HG03095 (cell line): Measurements from ENCODE around the gene GRID2.
A peak's percentile ranks its signal among the peaks of the same experiment; 100 is the strongest.
"Not testable (repeated sequence)": the region's sequence is repeated elsewhere in the genome, so short reads cannot be mapped to it uniquely, and the experiment has no call there.

Source experiments
- ATAC-seq: cut with Tn5 transposase; IDR thresholded peaks from one replicate; pipeline ENCODE4 v1.9.1; 2021; ENCODE audit warnings: moderate library complexity; ENCODE audit not compliant: unreplicated experiment

GRID2 gene

DNA sequence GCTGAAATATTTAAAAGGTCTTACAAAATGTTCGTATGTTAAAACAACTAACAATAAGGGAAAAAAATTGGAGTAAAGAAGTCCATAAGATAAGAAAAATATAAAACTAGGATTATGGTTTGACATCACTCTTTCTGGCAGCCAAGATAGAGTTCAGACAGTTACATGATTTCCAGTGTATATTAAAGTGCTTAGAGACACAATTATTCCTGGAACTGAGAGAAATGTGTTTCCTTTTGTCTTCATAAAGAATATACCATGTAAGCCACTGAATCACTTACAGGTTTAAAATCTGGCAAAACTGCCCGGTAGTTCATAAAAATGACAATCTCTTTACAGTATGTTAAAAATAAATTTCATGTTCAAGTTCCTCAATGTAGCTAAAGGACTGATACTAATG lies 986.1 kb downstream of the GRID2 start:
- ATAC-seq: no peak

DNA sequence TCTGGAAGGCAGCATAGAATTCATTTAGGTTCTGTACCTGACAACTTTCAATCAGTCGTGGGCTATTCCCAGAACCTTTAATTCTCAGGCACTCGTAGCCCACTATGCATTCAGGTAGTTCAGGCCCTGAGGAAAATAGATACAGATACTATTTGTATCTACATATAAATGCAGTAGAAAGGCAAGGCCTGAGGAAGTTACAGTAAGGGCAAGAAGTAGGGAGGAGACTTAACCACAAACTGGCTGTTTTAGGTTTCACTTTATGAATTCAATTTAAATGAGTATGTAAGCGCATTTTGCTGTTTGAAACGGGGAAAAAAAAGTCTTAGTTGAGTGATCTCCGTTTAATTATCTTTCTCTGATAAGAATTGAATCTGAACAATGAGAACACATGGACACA lies 995.4 kb downstream of the GRID2 start:
- no peak for ATAC-seq

DNA sequence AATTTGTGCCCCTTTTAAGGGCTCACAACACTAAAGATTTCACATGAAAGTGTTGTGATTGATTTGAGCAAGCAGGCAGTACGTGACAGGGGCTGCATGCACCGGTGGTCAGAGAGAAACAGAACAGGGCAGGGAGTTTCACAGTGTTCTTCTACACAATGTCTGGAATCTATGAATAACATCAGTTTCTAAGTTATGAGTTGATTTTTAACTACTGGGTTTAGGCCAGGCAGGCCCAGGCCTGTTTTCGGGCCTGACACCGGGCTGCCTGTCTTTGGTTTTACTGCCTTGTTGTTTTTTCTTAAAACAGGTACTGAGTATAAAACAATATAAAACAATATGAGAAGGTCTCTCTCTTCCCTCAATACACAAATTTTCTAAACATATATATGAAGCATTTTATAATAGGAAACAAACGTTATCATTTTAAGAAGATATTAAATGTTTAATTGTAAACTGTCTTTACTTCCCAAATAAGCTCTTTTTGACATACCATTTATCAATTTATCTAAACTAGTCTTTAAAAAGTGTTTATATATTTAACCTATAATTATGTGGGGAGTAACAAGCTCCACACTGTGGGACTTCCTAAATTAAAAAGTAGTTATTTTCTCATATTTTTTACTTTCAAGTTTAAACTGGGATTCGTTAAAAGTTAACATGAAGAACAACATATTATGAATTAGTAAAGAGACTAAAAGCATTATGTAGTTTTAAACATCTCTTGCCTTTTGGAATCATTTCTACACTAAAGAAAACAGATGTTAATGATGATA lies 997.2 kb downstream of the GRID2 start:
- ATAC-seq: not testable (repeated sequence)

DNA sequence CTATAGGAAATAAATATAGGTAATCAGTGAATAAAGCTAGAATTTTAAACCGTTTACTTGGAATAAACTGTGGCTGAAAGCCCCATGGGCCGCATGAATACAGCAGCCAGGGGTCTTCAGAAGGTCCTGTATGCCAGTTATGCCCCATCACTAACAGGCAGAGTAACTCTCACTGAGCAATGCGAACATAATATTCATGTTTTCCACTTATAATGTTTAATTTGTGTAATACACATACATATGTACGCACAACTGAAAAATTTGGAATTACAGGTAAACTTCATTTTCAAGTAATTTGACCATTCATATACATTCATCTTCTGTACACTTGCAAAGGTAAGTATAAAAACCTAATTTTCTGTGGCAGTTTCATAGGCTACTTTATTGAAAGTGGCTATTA lies 998.5 kb downstream of the GRID2 start:
- no peak for ATAC-seq

DNA sequence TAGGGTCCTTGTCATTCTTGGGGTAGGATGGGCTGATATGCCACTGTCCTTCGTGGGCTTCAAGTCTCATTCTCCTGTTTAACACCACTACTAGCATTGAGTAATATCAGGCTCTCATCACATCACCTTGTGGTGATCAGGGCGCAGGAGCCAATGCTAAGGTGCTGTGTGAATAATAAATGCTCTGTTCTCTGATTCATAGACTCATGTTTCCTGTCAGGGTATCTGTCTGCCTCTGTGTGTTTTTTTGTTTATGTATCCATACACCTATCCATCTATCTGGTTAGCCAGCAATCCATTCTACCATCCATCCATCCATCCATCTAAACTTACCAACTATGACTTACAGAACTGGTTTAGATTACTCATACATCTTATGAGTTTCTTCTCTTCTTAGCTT lies 999.7 kb downstream of the GRID2 start:
- no peak for ATAC-seq

DNA sequence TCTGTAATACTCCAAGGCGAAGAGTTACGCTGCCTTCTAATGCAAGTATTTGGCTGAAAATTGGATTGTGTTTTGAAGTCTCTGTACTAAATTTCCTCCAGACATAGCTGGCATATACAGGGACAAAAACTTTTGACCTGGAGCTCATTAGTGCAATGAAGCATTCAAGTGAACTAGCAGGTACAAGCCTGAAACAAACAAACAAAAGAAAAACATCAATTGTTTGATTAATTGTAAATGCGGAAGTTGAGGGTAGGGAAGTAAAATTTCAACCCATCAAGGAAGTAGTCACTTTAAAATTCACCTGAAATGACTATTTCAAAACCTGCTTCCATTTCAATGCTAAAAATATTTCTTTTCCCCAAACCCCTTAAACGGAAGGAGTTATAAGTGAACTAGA lies 1008.5 kb downstream of the GRID2 start:
- ATAC-seq: no peak

DNA sequence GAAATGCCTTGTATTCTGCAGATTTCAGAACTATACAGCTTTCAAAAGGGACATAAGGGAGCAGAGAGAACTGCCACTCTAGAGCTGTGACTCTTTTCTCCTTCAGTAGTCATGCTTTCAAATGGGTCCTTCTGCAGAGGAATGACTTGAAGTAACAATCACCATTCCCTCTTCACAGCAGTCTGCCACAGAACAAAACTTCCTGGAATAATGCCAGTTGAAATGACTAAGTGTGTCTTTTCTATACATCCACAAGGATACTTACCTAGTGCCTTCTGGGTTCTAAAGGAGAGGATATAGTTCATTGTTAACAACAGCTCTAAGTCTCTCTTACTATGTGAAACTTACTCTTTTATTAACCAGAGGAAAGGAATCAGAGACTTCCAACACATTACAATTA lies 1009.4 kb downstream of the GRID2 start:
- ATAC-seq: no peak

DNA sequence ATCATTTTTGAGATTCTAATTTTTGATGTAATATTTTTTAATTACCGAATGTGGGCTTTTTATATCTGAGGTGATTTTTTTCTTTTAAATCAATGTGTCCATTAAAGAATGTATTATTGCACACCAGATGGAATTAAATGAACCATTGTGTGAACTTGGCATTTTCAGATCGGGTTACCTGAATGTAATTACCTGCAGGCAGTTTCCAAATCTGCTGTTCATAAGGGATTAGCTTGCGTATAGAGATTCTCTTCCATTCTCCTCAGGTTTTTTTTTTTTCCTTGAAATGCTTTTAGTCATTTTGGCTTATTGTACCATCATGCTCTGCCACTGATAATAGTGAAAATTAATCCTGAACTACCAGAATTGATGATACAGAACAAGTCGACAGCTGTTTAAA lies 1013.3 kb downstream of the GRID2 start:
- ATAC-seq: no peak

DNA sequence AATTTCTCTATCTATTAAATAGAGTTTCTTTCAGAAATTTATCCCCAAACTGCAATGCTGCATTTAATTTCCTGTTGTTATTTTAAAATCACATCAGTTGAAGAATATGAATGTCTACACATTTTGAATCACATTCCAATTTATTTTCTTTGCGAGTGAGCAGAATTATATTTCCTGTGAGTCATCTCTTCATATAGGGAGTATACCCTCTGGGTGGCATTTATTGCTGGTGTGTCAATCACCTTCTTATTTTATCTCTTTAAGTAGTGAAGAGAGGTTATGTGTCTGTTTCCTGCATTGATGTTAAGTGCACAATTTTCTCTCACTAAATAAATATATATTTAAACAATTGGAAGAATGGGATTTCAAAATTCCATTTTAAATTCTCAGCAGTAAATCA lies 1013.8 kb downstream of the GRID2 start:
- no peak for ATAC-seq

DNA sequence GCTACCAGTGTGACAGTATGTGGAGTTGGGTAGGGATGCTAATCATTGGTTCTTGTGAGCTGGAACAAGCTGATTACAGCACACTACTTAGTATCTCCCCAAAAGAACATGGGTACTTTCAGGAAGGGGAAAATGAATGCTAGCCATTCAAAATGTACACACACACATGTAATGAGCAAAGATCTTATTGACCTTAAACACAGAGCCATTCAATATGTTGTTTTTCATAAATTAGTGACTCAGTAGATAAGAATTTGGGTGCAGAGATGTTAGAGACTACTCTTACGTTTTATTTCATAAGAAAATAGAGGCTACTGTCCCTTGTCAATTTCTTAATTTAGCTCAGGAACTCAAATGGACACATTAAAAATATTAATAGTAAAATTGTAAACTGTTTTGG lies 1015.3 kb downstream of the GRID2 start:
- ATAC-seq: no peak

DNA sequence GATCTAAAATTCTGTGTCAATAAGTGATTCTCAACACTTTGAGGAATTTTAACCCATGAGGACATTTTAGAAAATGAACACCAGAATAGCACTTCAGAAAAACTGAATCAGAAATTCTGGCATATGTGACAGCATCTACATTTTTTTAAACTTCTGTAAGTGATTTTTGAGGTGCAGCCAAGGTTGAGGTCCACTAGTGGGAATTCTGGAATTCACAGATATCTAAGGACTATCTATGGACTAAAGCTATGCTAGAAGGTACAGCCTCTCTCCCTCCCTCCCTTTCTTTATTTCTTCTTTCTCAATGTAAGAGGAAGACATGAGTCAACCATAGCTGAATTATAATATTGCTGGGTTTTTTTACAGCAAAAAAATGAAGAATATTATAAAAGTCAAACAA lies 1016.6 kb downstream of the GRID2 start:
- no peak for ATAC-seq

DNA sequence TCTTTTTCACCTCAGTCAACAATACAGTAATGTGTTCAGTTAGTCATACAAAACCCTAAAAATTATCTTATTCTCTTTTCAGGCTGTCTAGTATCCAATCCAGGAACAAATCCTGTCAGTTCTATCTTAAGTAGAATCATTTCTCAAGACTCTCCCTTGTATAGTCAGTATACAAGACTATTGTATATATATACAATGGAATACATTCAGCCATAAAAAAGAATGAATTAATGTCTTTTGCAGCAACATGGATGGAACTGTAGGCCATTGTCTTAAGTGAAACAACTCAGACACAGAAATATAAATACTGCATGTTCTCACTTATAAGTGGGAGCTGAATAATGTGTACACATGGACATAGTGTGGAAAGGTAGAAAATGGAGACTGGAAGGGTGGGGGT lies 1023.6 kb downstream of the GRID2 start:
- no peak for ATAC-seq

DNA sequence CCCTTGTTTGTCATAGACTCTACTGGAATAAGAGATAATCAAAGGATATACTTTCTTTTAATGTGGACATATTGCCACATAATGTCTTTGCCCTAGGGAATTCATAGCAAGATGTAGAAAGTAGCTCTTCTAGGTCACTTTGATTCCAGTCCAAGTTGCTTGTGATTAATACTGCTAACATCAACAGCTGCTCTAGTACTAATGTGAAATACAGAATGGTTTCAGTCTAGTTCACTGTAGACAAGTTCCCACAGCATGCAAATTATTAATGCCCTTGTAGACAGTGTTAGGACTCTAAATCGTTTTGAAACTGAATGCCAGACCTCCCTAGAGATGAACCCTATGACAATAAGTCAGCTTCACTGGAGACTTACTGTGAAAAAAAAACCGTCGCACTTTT lies 1030.2 kb downstream of the GRID2 start:
- ATAC-seq: peak; percentile 93

DNA sequence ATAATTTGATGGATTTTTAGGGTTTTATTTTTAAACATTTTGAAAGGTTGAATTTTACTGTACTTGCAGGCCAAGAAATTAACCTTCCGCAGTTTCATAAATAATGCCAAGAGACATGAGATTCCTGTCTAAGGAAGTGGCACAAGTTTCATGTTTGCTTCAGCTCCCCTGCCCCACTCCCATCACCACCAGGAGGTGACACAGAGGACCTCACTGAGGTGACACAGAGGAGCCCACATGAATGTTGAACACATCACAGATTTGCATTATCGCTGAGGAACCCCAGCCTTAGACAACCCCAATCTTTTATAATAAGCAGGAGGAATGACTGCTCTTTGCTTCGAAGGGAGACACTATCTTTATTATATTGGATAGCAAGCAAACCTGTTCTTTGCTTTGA lies 1033.4 kb downstream of the GRID2 start:
- no peak for ATAC-seq

DNA sequence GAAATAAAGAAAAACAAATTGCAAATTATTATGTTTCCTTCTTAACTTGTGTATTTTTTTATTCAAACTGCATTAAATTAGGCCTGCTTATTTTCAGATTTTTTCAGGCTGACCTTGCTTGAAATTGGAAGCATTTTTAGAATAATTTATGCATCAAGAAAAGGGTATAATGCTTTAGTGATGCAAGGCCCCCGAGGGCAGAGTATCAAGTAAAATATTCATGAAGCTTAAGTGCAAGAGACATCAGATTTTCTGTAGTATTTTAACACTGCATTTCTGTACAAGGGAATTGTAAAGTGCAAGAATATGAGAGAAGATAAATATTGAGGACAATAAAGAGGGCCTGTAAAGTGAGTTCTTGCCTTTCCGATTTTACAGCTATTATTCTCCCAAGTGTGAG lies 1039.0 kb downstream of the GRID2 start:
- no peak for ATAC-seq

DNA sequence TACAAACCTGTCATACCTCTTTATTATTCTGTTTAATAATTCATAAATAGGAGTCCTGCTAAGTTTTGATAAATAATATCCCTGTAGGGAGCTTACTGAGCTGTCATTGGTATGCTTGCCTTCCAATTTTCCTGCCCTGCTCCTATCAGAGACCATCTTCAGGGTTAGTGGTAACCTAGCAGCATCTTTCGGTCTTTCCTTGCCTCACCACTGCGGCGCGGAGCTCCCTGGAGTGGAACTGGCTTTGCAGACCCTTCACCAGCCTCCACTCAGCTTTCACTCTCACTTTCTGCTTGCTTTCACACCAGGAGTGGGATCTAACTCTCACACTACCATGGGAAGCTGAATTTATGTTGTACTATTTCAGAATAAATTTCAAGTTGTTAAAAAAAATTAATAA lies 1043.1 kb downstream of the GRID2 start:
- no peak for ATAC-seq

DNA sequence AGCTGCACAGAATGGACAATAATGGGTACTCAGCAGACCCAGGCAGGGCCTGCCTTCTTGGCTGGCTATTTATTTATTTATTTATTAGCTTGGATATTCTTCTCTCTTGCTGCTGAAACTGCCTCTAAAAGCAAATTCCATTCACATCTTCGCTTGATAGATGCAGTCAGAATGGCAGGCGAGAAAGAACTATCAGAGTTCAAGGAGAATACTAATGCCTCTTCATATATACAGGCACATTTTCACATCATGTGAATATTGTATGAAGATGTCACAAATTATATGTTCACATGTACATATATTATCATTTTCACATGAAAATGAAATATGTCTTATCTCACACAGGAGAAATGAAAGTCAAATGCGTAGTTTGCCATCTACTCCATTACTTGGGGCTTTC lies 1045.1 kb downstream of the GRID2 start:
- no peak for ATAC-seq

DNA sequence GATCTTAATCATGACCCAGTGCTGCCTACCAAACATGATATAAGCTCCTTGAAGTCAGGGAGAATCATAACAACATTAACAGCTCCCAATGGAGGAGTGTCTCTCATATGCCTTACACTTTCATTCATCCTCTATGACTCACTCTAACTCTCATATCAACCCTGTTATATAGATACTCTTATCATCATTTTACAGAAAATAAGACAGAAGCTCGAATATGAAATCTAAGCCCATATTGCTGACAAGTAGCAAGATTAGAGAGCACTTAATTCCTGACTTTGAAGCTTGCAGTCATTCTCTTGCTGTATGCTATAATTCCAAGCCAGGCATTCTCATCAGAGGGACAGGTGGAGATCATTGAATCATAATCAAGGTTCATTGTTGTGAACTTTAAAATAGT lies 1048.1 kb downstream of the GRID2 start:
- no peak for ATAC-seq

DNA sequence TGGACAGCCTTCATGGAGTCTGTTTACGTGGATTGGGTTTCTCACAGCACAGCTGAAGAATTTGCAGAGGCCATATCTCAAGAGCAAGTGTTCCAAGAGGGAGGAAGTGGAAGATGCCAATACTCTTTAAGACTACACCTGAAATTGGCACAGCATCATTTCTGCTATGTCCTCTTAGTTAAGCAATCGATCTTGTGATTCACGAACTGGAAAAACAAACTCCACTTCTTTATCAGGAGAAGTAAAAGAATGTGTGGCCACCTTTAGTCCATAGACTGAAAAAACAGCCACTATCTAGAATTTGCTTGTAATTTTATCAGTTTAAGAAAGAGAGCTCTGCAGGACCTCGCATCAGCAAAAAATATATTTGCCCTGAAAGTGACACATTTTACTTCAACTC lies 1051.6 kb downstream of the GRID2 start:
- ATAC-seq: no peak

DNA sequence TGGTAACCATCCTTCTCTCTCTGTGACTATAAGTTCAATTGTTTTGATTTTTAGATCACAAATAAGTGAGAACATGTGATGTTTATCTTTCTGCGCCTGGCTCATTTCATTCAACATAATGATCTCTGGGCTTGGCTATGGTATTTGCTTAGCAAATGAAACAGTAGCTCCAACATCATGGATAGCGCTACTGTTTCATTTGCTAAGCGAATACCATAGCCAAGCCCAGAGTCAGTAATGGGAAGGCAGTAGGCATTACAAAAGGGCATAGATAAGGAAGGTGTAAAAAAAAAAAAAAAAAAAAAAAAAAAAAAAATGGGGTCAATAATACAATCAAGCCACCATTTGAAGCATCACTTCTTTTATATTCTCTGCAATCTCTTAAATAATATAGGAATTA lies 1055.8 kb downstream of the GRID2 start:
- ATAC-seq: no peak

DNA sequence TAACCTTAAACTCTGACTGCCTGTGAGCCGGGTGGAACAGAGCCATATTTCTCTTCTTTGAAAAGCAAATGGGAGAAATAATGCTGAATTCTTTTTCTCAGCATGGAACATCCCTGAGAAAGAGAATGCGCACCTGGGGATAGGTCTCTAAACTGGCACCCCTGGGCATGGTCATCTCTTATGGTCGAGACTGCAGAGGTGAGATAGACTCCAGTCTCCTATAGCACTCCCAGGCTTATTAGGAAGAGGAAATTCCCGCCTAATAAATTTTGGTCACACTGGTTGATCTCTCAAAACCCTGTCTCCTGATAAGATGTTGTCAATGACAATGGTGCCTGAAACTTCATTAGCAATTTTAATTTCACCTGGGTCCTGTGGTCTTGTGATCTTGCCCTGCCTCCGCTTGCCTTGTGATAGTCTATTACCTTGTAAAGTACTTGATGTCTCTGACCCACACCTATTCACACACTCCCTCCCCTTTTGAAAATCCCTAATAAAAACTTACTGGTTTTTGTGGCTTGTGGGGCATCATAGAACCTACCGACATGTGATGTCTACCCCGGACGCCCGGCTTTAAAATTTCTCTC lies 1062.5 kb downstream of the GRID2 start:
- not testable (repeated sequence) for ATAC-seq

DNA sequence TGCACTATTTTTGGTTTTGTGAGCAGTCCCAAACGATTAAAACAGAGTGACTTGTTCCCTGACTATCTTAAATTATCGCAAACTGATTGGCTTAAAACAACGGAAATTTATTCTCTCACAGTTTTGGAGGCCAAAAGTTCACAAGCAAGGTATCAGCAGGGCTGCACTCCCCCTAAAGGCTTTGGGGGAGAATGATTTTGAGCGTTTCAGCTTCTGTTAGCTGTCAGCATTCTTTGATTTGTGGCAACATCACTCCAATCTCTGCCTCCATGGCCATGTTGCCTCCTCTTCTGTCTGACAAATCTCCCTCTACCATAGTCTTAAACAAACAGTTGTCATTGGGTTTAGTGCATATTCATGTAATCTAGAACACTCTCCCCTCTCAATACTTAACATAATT lies 1065.2 kb downstream of the GRID2 start:
- ATAC-seq: no peak

DNA sequence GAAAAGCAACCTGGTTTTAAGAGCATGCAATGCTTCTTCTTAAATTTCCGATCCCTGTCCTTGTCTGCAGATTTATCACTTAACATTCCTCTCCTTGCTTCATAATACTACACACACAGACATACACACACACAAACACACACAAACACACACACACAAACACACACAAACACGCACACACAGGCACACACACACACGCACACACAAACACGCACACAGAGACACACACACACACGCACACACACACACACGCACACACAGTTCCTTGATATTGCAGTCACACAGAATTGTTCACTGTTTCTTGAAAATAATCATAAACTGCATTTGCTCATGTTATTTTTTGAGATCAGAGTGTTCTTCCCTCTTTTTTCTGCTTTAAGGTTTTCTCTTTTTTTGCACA lies 1066.5 kb downstream of the GRID2 start:
- ATAC-seq: no peak
